ENCODE measurements around the gene PUS7.
A peak's percentile ranks its signal among the peaks of the same experiment; 100 is the strongest.
"Not testable (repeated sequence)": the region's sequence is repeated elsewhere in the genome, so short reads cannot be mapped to it uniquely, and the experiment has no call there.

PUS7 gene

GRCh38 chr7:105521717-105522463, at the start of gene PUS7:
Gene PUS7, minus strand, starts transcription at chr7:105522271. Its CDS starts 13,759 bp downstream, at chr7:105508512.
- peak; percentile 78 to 84 for DNase-seq (ENCODE audit: low read depth in 2 of 2)

GRCh38 chr7:105567821-105568220, 45.8 kb upstream of the PUS7 start:
- DNase-seq (ENCODE audit: low read depth in 2 of 2), result no peak

GRCh38 chr7:105567024-105567423, 45.0 kb upstream of the PUS7 start:
- DNase-seq (ENCODE audit: low read depth in 2 of 2), result no peak

GRCh38 chr7:105565190-105565589, 43.1 kb upstream of the PUS7 start:
- no peak for DNase-seq (ENCODE audit: low read depth in 2 of 2)

- no peak for DNase-seq (ENCODE audit: low read depth in 2 of 2)
These were observed 37.9 kb upstream of the PUS7 start for GRCh38 chr7:105559926-105560325.

GRCh38 chr7:105538339-105538738, 16.3 kb upstream of the PUS7 start:
- no peak for DNase-seq (ENCODE audit: low read depth in 2 of 2)

GRCh38 chr7:105532709-105533460, 10.8 kb upstream of the PUS7 start:
- no peak for DNase-seq (ENCODE audit: low read depth in 2 of 2)

GRCh38 chr7:105531792-105532671, 10.0 kb upstream of the PUS7 start, which contains the start of gene RINT1:
Gene RINT1, plus strand, starts transcription at chr7:105532201. Its CDS starts 115 bp downstream, at chr7:105532316.
- peak; percentile 82 to 85 for DNase-seq (ENCODE audit: low read depth in 2 of 2)

- DNase-seq (ENCODE audit: low read depth in 2 of 2), result no peak
These were observed 8.5 kb upstream of the PUS7 start for GRCh38 chr7:105530546-105530945.

- DNase-seq (ENCODE audit: low read depth in 2 of 2), result no peak
These were observed 8.1 kb upstream of the PUS7 start for GRCh38 chr7:105530126-105530525.

GRCh38 chr7:105527737-105528136, 5.7 kb upstream of the PUS7 start:
- DNase-seq (ENCODE audit: low read depth in 2 of 2), result not testable (repeated sequence)

- DNase-seq (ENCODE audit: low read depth in 2 of 2), result no peak
These were observed 2.8 kb upstream of the PUS7 start for GRCh38 chr7:105524840-105525239.

- DNase-seq (ENCODE audit: low read depth in 2 of 2), result not testable (repeated sequence)
These were observed 2.4 kb upstream of the PUS7 start for GRCh38 chr7:105524423-105524822.

GRCh38 chr7:105521027-105521716, 899 bp downstream of the PUS7 start:
- peak; percentile 34 to 38 for DNase-seq (ENCODE audit: low read depth in 2 of 2)

- DNase-seq (ENCODE audit: low read depth in 2 of 2), result not testable (repeated sequence)
These were observed 1.5 kb downstream of the PUS7 start for GRCh38 chr7:105520620-105521019.

GRCh38 chr7:105519353-105519752, 2.7 kb downstream of the PUS7 start:
- DNase-seq (ENCODE audit: low read depth in 2 of 2), result no peak

GRCh38 chr7:105515610-105516009, 6.5 kb downstream of the PUS7 start:
- DNase-seq (ENCODE audit: low read depth in 2 of 2), result not testable (repeated sequence)

- no peak for DNase-seq (ENCODE audit: low read depth in 2 of 2)
These were observed 9.0 kb downstream of the PUS7 start for GRCh38 chr7:105512926-105513526.

GRCh38 chr7:105512415-105512814, 9.7 kb downstream of the PUS7 start:
- DNase-seq (ENCODE audit: low read depth in 2 of 2), result no peak

GRCh38 chr7:105502173-105502572, 19.9 kb downstream of the PUS7 start:
- DNase-seq (ENCODE audit: low read depth in 2 of 2), result no peak

GRCh38 chr7:105497016-105497415, 25.1 kb downstream of the PUS7 start:
- no peak for DNase-seq (ENCODE audit: low read depth in 2 of 2)

Data from stimulated activated CD8-positive, alpha-beta memory T cell treated with anti-CD3 and anti-CD28 coated beads, Interleukin-2, amount 100 ng/mL, for 48 hours (primary cell).